HEK293 (cell line): ENCODE results near the gene VAMP8.

Experiments
- BCL11B ChIP-seq: fragments of 450-650 bp; formaldehyde crosslinking; IDR thresholded peaks from 2 replicates; pipeline ENCODE4 v1.5.1; 2016; ENCODE audit warnings: low read depth, missing biosample characterization, missing genetic modification characterization
- OSR2 ChIP-seq: fragments of 450-650 bp; formaldehyde crosslinking; IDR thresholded peaks from 2 replicates; pipeline ENCODE4 v1.5.1; 2016; ENCODE audit warnings: missing biosample characterization, missing genetic modification characterization
- SCRT2 ChIP-seq: fragments of 450-650 bp; formaldehyde crosslinking; IDR thresholded peaks from 2 replicates; pipeline ENCODE4 v1.5.1; 2016; ENCODE audit warnings: missing biosample characterization, missing genetic modification characterization
- SETDB1 ChIP-seq: IDR thresholded peaks from one replicate; pipeline ENCODE4 v1.6.1; 2017; ENCODE audit warnings: mild to moderate bottlenecking, low read length, moderate library complexity, mixed read lengths; ENCODE audit not compliant: insufficient read length
- SP3 ChIP-seq: fragments of 450-650 bp; formaldehyde crosslinking; IDR thresholded peaks from 2 replicates; pipeline ENCODE4 v1.5.1; 2016; ENCODE audit warnings: missing biosample characterization, missing genetic modification characterization
- TCF7L2 ChIP-seq: IDR thresholded peaks from 2 replicates; pipeline ENCODE4 v1.6.1; 2011; ENCODE audit warnings: low read depth, mild to moderate bottlenecking, inconsistent platforms, low read length, moderate library complexity, borderline replicate concordance
- YY1 ChIP-seq: fragments of 450-650 bp; formaldehyde crosslinking; IDR thresholded peaks from 2 replicates; pipeline ENCODE4 v1.5.1; 2018; ENCODE audit warnings: missing biosample characterization, missing genetic modification characterization
- ZBTB17 ChIP-seq: fragments of 450-650 bp; formaldehyde crosslinking; IDR thresholded peaks from 2 replicates; pipeline ENCODE4 v1.5.1; 2016; ENCODE audit warnings: missing biosample characterization, missing genetic modification characterization
- ZFHX2 ChIP-seq: fragments of 450-650 bp; formaldehyde crosslinking; conservative IDR thresholded peaks from 2 replicates; pipeline ENCODE4 v1.5.1; 2016; ENCODE audit warnings: missing biosample characterization, missing genetic modification characterization
- ZNF121 ChIP-seq: fragments of 450-650 bp; formaldehyde crosslinking; IDR thresholded peaks from 2 replicates; pipeline ENCODE4 v1.5.1; 2016; ENCODE audit warnings: missing biosample characterization, missing genetic modification characterization
- ZNF138 ChIP-seq: fragments of 450-650 bp; formaldehyde crosslinking; IDR thresholded peaks from 2 replicates; pipeline ENCODE4 v1.5.1; 2016; ENCODE audit warnings: missing biosample characterization, missing genetic modification characterization, borderline replicate concordance
- ZNF155 ChIP-seq: fragments of 450-650 bp; formaldehyde crosslinking; IDR thresholded peaks from 2 replicates; pipeline ENCODE4 v1.5.1; 2016; ENCODE audit warnings: missing biosample characterization, missing genetic modification characterization
- ZNF202 ChIP-seq: fragments of 450-650 bp; formaldehyde crosslinking; IDR thresholded peaks from 2 replicates; pipeline ENCODE4 v1.5.1; 2016; ENCODE audit warnings: missing biosample characterization, missing genetic modification characterization, borderline replicate concordance
- ZNF214 ChIP-seq: fragments of 450-650 bp; formaldehyde crosslinking; IDR thresholded peaks from 2 replicates; pipeline ENCODE4 v1.5.1; 2017; ENCODE audit warnings: missing biosample characterization, mild to moderate bottlenecking, missing genetic modification characterization, borderline replicate concordance
- ZNF266 ChIP-seq: fragments of 450-650 bp; formaldehyde crosslinking; IDR thresholded peaks from 2 replicates; pipeline ENCODE4 v1.5.1; 2016; ENCODE audit warnings: missing biosample characterization, missing genetic modification characterization, low read depth
- ZNF324 ChIP-seq: fragments of 450-650 bp; formaldehyde crosslinking; IDR thresholded peaks from 2 replicates; pipeline ENCODE4 v1.5.1; 2016; ENCODE audit warnings: missing biosample characterization, missing genetic modification characterization
- ZNF391 ChIP-seq: fragments of 450-650 bp; formaldehyde crosslinking; IDR thresholded peaks from 2 replicates; pipeline ENCODE4 v1.5.1; 2016; ENCODE audit warnings: low read depth, missing biosample characterization, missing genetic modification characterization, borderline replicate concordance
- ZNF600 ChIP-seq: fragments of 450-650 bp; formaldehyde crosslinking; IDR thresholded peaks from 2 replicates; pipeline ENCODE4 v1.5.1; 2016; ENCODE audit warnings: missing biosample characterization, missing genetic modification characterization
- ZNF624 ChIP-seq: fragments of 450-650 bp; formaldehyde crosslinking; IDR thresholded peaks from 2 replicates; pipeline ENCODE4 v1.5.1; 2017; ENCODE audit warnings: missing biosample characterization, missing genetic modification characterization
- ZNF629 ChIP-seq: fragments of 450-650 bp; formaldehyde crosslinking; IDR thresholded peaks from 2 replicates; pipeline ENCODE4 v1.5.1; 2017; ENCODE audit warnings: missing biosample characterization, missing genetic modification characterization
- TF ChIP-seq, protein P1 (sequence below): fragments of 450-650 bp; IDR thresholded peaks from 2 replicates; pipeline ENCODE4 v1.5.1; 2018; ENCODE audit warnings: missing biosample characterization, mild to moderate bottlenecking, missing genetic modification characterization
- TF ChIP-seq, protein P2 (sequence below): fragments of 450-650 bp; formaldehyde crosslinking; IDR thresholded peaks from 2 replicates; pipeline ENCODE4 v1.5.1; 2016; ENCODE audit warnings: missing biosample characterization, missing genetic modification characterization
- TF ChIP-seq, protein P3 (sequence below): fragments of 450-650 bp; formaldehyde crosslinking; IDR thresholded peaks from 2 replicates; pipeline ENCODE4 v1.5.1; 2017; ENCODE audit warnings: missing biosample characterization, missing genetic modification characterization
- TF ChIP-seq, protein P4 (sequence below): fragments of 450-650 bp; formaldehyde crosslinking; IDR thresholded peaks from 2 replicates; pipeline ENCODE4 v1.5.1; 2016; ENCODE audit warnings: missing biosample characterization, missing genetic modification characterization, borderline replicate concordance
- TF ChIP-seq, protein P5 (sequence below): fragments of 450-650 bp; formaldehyde crosslinking; IDR thresholded peaks from 2 replicates; pipeline ENCODE4 v1.5.1; 2016; ENCODE audit warnings: missing biosample characterization, missing genetic modification characterization
- TF ChIP-seq, protein P6 (sequence below): fragments of 450-650 bp; formaldehyde crosslinking; optimal IDR thresholded peaks from 2 replicates; pipeline ENCODE3; 2016; ENCODE audit warnings: missing biosample characterization, mild to moderate bottlenecking, missing genetic modification characterization
- TF ChIP-seq, protein P7 (sequence below): fragments of 450-650 bp; formaldehyde crosslinking; IDR thresholded peaks from 2 replicates; pipeline ENCODE4 v1.5.1; 2016; ENCODE audit warnings: missing biosample characterization, missing genetic modification characterization

Gene VAMP8

DNA sequence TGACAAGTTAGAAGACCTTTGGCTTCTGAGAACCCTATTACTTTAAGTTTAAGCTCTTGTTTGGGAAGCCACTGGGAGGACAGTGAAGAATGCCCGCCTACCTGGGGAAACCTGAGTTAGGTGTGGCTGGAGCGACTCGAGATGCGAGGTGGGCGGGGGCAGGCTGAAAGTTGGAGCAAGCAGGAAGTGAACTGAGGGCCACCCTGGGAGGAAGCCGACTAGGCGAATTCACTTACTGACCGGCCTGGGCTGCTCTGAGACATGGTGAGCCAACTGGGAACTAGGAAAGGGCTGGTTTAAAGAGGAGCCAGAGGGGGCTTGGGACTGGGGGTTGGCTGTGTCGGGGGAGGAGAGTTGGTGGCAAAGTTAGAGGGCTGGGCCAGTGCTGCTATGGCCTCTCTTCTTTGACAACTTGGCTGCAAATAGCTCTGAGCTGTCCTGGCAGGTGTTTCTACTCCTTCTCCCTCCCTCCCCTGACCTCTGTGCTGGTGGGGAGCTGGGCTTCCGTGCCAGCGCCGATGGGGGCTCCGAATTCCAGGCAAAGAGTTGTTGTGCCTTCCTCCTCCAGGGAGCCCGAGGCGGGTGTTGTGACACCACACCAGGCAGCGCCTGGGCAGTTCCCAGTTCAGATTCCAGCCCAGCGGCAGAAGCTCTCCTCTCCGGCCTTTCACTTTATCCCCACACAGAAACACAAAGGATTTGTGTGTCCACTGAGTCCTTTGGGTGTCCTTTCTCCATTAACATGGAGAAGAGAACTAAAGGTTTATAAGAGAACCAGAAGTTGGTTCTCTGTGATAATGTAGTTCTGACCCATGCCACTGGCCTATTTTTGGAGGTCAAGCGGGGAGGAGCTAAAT is at the start of gene VAMP8 (continued):
- TF ChIP-seq, protein P1, sequence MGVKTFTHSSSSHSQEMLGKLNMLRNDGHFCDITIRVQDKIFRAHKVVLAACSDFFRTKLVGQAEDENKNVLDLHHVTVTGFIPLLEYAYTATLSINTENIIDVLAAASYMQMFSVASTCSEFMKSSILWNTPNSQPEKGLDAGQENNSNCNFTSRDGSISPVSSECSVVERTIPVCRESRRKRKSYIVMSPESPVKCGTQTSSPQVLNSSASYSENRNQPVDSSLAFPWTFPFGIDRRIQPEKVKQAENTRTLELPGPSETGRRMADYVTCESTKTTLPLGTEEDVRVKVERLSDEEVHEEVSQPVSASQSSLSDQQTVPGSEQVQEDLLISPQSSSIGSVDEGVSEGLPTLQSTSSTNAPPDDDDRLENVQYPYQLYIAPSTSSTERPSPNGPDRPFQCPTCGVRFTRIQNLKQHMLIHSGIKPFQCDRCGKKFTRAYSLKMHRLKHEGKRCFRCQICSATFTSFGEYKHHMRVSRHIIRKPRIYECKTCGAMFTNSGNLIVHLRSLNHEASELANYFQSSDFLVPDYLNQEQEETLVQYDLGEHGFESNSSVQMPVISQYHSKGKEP (tag by site-specific recombination): no peak
- TF ChIP-seq ZNF324 (tag by site-specific recombination) (no peak), ZNF266 (tag by site-specific recombination) (no peak), ZNF138 (tag by site-specific recombination) (no peak), SP3 (tag by site-specific recombination) (peak; percentile 50; the same call in 1 of the 2 replicates), ZNF629 (tag by site-specific recombination) (no peak), ZBTB17 (tag by site-specific recombination) (peak; percentile 25; the same call in 1 of the 2 replicates), OSR2 (no peak), ZNF121 (tag by site-specific recombination) (no peak), ZNF600 (peak; percentile 65), YY1 (tag by site-specific recombination) (no peak), ZNF155 (tag by site-specific recombination) (no peak), ZNF391 (no peak), TCF7L2 (no peak), ZFHX2 (tag by site-specific recombination) (peak; percentile 47), SETDB1 (no peak), ZNF624 (no peak), BCL11B (tag by site-specific recombination) (no peak), SCRT2 (no peak), ZNF214 (no peak), ZNF202 (tag by site-specific recombination) (no peak)
- TF ChIP-seq, protein P2, sequence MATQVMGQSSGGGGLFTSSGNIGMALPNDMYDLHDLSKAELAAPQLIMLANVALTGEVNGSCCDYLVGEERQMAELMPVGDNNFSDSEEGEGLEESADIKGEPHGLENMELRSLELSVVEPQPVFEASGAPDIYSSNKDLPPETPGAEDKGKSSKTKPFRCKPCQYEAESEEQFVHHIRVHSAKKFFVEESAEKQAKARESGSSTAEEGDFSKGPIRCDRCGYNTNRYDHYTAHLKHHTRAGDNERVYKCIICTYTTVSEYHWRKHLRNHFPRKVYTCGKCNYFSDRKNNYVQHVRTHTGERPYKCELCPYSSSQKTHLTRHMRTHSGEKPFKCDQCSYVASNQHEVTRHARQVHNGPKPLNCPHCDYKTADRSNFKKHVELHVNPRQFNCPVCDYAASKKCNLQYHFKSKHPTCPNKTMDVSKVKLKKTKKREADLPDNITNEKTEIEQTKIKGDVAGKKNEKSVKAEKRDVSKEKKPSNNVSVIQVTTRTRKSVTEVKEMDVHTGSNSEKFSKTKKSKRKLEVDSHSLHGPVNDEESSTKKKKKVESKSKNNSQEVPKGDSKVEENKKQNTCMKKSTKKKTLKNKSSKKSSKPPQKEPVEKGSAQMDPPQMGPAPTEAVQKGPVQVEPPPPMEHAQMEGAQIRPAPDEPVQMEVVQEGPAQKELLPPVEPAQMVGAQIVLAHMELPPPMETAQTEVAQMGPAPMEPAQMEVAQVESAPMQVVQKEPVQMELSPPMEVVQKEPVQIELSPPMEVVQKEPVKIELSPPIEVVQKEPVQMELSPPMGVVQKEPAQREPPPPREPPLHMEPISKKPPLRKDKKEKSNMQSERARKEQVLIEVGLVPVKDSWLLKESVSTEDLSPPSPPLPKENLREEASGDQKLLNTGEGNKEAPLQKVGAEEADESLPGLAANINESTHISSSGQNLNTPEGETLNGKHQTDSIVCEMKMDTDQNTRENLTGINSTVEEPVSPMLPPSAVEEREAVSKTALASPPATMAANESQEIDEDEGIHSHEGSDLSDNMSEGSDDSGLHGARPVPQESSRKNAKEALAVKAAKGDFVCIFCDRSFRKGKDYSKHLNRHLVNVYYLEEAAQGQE: no peak
- TF ChIP-seq, protein P3, sequence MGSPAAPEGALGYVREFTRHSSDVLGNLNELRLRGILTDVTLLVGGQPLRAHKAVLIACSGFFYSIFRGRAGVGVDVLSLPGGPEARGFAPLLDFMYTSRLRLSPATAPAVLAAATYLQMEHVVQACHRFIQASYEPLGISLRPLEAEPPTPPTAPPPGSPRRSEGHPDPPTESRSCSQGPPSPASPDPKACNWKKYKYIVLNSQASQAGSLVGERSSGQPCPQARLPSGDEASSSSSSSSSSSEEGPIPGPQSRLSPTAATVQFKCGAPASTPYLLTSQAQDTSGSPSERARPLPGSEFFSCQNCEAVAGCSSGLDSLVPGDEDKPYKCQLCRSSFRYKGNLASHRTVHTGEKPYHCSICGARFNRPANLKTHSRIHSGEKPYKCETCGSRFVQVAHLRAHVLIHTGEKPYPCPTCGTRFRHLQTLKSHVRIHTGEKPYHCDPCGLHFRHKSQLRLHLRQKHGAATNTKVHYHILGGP: no peak
- TF ChIP-seq, protein P4, sequence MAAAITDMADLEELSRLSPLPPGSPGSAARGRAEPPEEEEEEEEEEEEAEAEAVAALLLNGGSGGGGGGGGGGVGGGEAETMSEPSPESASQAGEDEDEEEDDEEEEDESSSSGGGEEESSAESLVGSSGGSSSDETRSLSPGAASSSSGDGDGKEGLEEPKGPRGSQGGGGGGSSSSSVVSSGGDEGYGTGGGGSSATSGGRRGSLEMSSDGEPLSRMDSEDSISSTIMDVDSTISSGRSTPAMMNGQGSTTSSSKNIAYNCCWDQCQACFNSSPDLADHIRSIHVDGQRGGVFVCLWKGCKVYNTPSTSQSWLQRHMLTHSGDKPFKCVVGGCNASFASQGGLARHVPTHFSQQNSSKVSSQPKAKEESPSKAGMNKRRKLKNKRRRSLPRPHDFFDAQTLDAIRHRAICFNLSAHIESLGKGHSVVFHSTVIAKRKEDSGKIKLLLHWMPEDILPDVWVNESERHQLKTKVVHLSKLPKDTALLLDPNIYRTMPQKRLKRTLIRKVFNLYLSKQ (tag by site-specific recombination): no peak
- TF ChIP-seq, protein P5, sequence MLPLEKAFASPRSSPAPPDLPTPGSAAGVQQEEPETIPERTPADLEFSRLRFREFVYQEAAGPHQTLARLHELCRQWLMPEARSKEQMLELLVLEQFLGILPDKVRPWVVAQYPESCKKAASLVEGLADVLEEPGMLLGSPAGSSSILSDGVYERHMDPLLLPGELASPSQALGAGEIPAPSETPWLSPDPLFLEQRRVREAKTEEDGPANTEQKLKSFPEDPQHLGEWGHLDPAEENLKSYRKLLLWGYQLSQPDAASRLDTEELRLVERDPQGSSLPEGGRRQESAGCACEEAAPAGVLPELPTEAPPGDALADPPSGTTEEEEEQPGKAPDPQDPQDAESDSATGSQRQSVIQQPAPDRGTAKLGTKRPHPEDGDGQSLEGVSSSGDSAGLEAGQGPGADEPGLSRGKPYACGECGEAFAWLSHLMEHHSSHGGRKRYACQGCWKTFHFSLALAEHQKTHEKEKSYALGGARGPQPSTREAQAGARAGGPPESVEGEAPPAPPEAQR (tag by site-specific recombination): no peak
- TF ChIP-seq, protein P6, sequence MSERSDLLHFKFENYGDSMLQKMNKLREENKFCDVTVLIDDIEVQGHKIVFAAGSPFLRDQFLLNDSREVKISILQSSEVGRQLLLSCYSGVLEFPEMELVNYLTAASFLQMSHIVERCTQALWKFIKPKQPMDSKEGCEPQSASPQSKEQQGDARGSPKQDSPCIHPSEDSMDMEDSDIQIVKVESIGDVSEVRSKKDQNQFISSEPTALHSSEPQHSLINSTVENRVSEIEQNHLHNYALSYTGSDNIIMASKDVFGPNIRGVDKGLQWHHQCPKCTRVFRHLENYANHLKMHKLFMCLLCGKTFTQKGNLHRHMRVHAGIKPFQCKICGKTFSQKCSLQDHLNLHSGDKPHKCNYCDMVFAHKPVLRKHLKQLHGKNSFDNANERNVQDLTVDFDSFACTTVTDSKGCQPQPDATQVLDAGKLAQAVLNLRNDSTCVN (tag by site-specific recombination): no peak
- TF ChIP-seq, protein P7, sequence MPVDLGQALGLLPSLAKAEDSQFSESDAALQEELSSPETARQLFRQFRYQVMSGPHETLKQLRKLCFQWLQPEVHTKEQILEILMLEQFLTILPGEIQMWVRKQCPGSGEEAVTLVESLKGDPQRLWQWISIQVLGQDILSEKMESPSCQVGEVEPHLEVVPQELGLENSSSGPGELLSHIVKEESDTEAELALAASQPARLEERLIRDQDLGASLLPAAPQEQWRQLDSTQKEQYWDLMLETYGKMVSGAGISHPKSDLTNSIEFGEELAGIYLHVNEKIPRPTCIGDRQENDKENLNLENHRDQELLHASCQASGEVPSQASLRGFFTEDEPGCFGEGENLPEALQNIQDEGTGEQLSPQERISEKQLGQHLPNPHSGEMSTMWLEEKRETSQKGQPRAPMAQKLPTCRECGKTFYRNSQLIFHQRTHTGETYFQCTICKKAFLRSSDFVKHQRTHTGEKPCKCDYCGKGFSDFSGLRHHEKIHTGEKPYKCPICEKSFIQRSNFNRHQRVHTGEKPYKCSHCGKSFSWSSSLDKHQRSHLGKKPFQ: no peak
